Uterus (tissue), 2 donors: ENCODE measurements around the gene USP34.

Experiments used
- POLR2A ChIP-seq, 2 donors: fragments of 450-650 bp; IDR thresholded peaks; one replicate each; pipeline ENCODE4 v1.6.1; 2016; ENCODE audit warnings: antibody characterized with exemption in 2 of 2, mild to moderate bottlenecking in 1 of 2, moderate library complexity in 1 of 2
- TF ChIP-seq, protein P1 (sequence below), 4 experiments: fragments of 200-600 bp in 2 of 4; fragments of 450-650 bp in 2 of 4; sonication (generic) in 2 of 4; IDR thresholded peaks; one replicate each; pipeline ENCODE4 v1.5.1; 2016 to 2019; ENCODE audit warnings: antibody characterized with exemption in 4 of 4, mild to moderate bottlenecking in 2 of 4, moderate library complexity in 1 of 4

DNA sequence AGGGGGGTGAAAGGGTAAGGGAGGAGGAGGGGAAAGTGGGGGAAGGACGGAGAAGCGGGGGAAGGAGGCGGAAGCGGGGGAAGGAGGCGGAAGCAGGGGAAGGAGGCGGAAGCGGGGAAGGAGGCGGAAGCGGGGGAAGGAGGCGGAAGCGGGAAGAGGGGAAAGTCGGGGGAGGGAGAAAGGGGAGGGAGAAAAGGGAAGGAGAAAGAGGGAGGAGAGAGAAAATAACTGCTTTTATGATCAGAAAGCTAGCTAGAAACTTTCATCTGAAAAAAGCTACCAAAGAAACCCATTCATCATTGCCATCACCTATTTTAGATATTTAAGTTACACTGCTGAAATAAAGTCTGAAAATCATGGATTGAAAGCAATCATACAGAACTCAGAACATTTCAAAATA, 72.5 kb downstream of the USP34 start:
- TF ChIP-seq, protein P1, sequence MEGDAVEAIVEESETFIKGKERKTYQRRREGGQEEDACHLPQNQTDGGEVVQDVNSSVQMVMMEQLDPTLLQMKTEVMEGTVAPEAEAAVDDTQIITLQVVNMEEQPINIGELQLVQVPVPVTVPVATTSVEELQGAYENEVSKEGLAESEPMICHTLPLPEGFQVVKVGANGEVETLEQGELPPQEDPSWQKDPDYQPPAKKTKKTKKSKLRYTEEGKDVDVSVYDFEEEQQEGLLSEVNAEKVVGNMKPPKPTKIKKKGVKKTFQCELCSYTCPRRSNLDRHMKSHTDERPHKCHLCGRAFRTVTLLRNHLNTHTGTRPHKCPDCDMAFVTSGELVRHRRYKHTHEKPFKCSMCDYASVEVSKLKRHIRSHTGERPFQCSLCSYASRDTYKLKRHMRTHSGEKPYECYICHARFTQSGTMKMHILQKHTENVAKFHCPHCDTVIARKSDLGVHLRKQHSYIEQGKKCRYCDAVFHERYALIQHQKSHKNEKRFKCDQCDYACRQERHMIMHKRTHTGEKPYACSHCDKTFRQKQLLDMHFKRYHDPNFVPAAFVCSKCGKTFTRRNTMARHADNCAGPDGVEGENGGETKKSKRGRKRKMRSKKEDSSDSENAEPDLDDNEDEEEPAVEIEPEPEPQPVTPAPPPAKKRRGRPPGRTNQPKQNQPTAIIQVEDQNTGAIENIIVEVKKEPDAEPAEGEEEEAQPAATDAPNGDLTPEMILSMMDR (IDR thresholded peaks at IDR 0.05), result no peak
- TF ChIP-seq POLR2A (IDR thresholded peaks at IDR 0.05), result no peak
